Body of pancreas (tissue), 4 donors: ENCODE data around the gene CPXM1.

Experiments
- CTCF ChIP-seq, 7 experiments: fragments of 450-650 bp in 4 of 7; fragments of 200-600 bp in 3 of 7; sonication (generic) in 3 of 7; IDR thresholded peaks; one replicate each; pipeline ENCODE4 v1.5.1; 2016 to 2019; ENCODE audit warnings: antibody characterized with exemption in 7 of 7
- POLR2A ChIP-seq, 3 donors: fragments of 450-650 bp; IDR thresholded peaks; one replicate each; pipeline ENCODE4 v1.6.1; 2016; ENCODE audit warnings: antibody characterized with exemption in 3 of 3, mild to moderate bottlenecking in 2 of 3

- TF ChIP-seq CTCF (IDR thresholded peaks at IDR 0.05) (no peak), POLR2A (IDR thresholded peaks at IDR 0.05) (no peak)
Measured at GRCh38 chr20:2834401-2835110, 34.1 kb upstream of the CPXM1 start.
